Neural progenitor cell (in vitro differentiated cells): Measurements from ENCODE around the gene SYNGR3. TPM values are rescaled to one million over a fixed set of nuclear protein-coding genes. Genes with fewer than 3 reads are reported as not detected.

Source experiments
- DNase-seq: peaks from one replicate; pipeline ENCODE4 v3.0.0-alpha.2; 2016; ENCODE audit warnings: low spot score
- H2AFZ ChIP-seq: fragments of 200-600 bp; sonication (generic); replicated peaks from 2 replicates; pipeline ENCODE4 v1.6.1; 2016; ENCODE audit warnings: antibody characterized with exemption
- H3F3A ChIP-seq: fragments of 200-600 bp; sonication (generic); 2 replicates; pipeline ENCODE4 v1.6.1; 2016; ENCODE audit warnings: antibody characterized with exemption, low read depth
- H3K27ac ChIP-seq: fragments of 200-600 bp; sonication (generic); 2 replicates; pipeline ENCODE4 v1.5.1; 2016; ENCODE audit warnings: mild to moderate bottlenecking
- H3K27me3 ChIP-seq: fragments of 200-600 bp; sonication (generic); 2 replicates; pipeline ENCODE4 v1.6.1; 2016; ENCODE audit warnings: mild to moderate bottlenecking, moderate library complexity
- H3K36me3 ChIP-seq: fragments of 200-600 bp; sonication (generic); 2 replicates; pipeline ENCODE4 v1.5.1; 2016
- H3K4me1 ChIP-seq: fragments of 200-600 bp; sonication (generic); 2 replicates; pipeline ENCODE4 v1.6.1; 2016; ENCODE audit warnings: mixed run types
- H3K4me2 ChIP-seq: fragments of 200-600 bp; sonication (generic); 2 replicates; pipeline ENCODE4 v1.6.1; 2016
- H3K4me3 ChIP-seq: fragments of 200-600 bp; sonication (generic); 2 replicates; pipeline ENCODE4 v1.5.1; 2016
- H3K79me2 ChIP-seq: fragments of 200-600 bp; sonication (generic); 2 replicates; pipeline ENCODE4 v1.6.1; 2016; ENCODE audit warnings: low read depth
- H3K9ac ChIP-seq: fragments of 200-600 bp; sonication (generic); 2 replicates; pipeline ENCODE4 v1.6.1; 2016
- H3K9me3 ChIP-seq: fragments of 200-600 bp; sonication (generic); 2 replicates; pipeline ENCODE4 v1.5.1; 2016; ENCODE audit warnings: low read depth
- H4K20me1 ChIP-seq: fragments of 200-600 bp; sonication (generic); 2 replicates; pipeline ENCODE4 v1.6.1; 2016; ENCODE audit warnings: low read depth
- H3K27ac Mint-ChIP-seq: 3 replicates; pipeline ENCODE4 v1.8.0; 2021; ENCODE audit warnings: mixed read lengths
- H3K27me3 Mint-ChIP-seq: 2 replicates; pipeline ENCODE4 v1.8.0; 2022; ENCODE audit warnings: low read depth, mild to moderate bottlenecking, inconsistent platforms, moderate library complexity, mixed read lengths; ENCODE audit not compliant: insufficient read depth
- H3K36me3 Mint-ChIP-seq: 3 replicates; pipeline ENCODE4 v1.8.0; 2021; ENCODE audit warnings: mixed read lengths
- H3K4me1 Mint-ChIP-seq: 3 replicates; pipeline ENCODE4 v1.8.0; 2021; ENCODE audit warnings: mixed read lengths
- H3K4me3 Mint-ChIP-seq: 3 replicates; pipeline ENCODE4 v1.8.0; 2021; ENCODE audit warnings: mild to moderate bottlenecking, moderate library complexity, mixed read lengths
- H3K9me3 Mint-ChIP-seq: 3 replicates; pipeline ENCODE4 v1.8.0; 2020; ENCODE audit warnings: mixed read lengths
- CTCF ChIP-seq: fragments of 200-600 bp; sonication (generic); IDR thresholded peaks from 2 replicates; pipeline ENCODE4 v1.5.1; 2017; ENCODE audit warnings: antibody characterized with exemption, mild to moderate bottlenecking
- EZH2 ChIP-seq: fragments of 200-600 bp; sonication (generic); IDR thresholded peaks from 2 replicates; pipeline ENCODE4 v1.6.1; 2017; ENCODE audit warnings: antibody characterized with exemption, mild to moderate bottlenecking, moderate library complexity
- EZH2phosphoT487 ChIP-seq: fragments of 200-600 bp; sonication (generic); IDR thresholded peaks from 2 replicates; pipeline ENCODE4 v1.6.1; 2017; ENCODE audit warnings: antibody characterized with exemption
- total RNA-seq: library from RNA; depleted of rRNA; stranded (reverse); fragments of >200 nt; gene quantifications from 2 replicates; pipeline ENCODE4 v1.2.3, GENCODE V29; 2015; ENCODE audit warnings: low replicate concordance

Gene SYNGR3
- total RNA-seq, 1 donor from 2014 or later = 4.4 TPM

- Mint-ChIP-seq H3K27me3 (peaks cover 2% of the 10 kb centered on the region), H3K4me1 (peaks cover 3% of the 10 kb centered on the region), H3K9me3 (no peaks in the 10 kb centered on the region), H3K36me3 (no peaks in the 10 kb centered on the region), H3K27ac (peak overlapping the region; percentile 53), H3K4me3 (peak overlapping the region; percentile 10)
- no peak for TF ChIP-seq EZH2
- TF ChIP-seq CTCF = no peak
- no peak for TF ChIP-seq EZH2phosphoT487
- Histone ChIP-seq H3K9ac (no peak overlapping the region), H3F3A (no peaks in the 10 kb centered on the region), H3K9me3 (no peaks in the 10 kb centered on the region), H3K79me2 (no peaks in the 10 kb centered on the region), H3K4me3 (no peak overlapping the region), H3K36me3 (no peaks in the 10 kb centered on the region), H3K4me2 (no peak overlapping the region), H3K4me1 (peaks cover 6% of the 10 kb centered on the region), H4K20me1 (no peaks in the 10 kb centered on the region), H3K27me3 (no peaks in the 10 kb centered on the region), H3K27ac (no peak overlapping the region), H2AFZ (no peak overlapping the region)
- DNase-seq = no peak
Observed at GRCh38 chr16:2039274-2040031, 49.7 kb downstream of the SYNGR3 start.

- peaks cover 2% of the 10 kb centered on the region for H3K27me3 Mint-ChIP-seq
Observed at GRCh38 chr16:2040041-2040786, 50.4 kb downstream of the SYNGR3 start.

GRCh38 chr16:2040787-2041522, 51.2 kb downstream of the SYNGR3 start:
- Mint-ChIP-seq H3K27me3 (peaks cover 2% of the 10 kb centered on the region), H3K36me3 (no peaks in the 10 kb centered on the region), H3K9me3 (no peaks in the 10 kb centered on the region), H3K4me1 (peaks cover 3% of the 10 kb centered on the region), H3K27ac (no peak overlapping the region), H3K4me3 (no peak overlapping the region)
- no peak overlapping the region for H3K27ac ChIP-seq
- H3K4me3 ChIP-seq = no peak overlapping the region
- DNase-seq = no peak
- no peaks in the 10 kb centered on the region for H3K79me2 ChIP-seq
- no peaks in the 10 kb centered on the region for H3K27me3 ChIP-seq
- H3K9me3 ChIP-seq = no peaks in the 10 kb centered on the region
- no peak for TF ChIP-seq EZH2
- no peak for TF ChIP-seq EZH2phosphoT487
- no peak for TF ChIP-seq CTCF
- H3K36me3 ChIP-seq = no peaks in the 10 kb centered on the region
- H3K9ac ChIP-seq = no peak overlapping the region
- H2AFZ ChIP-seq = no peak overlapping the region
- no peaks in the 10 kb centered on the region for H4K20me1 ChIP-seq
- peaks cover under 1% of the 10 kb centered on the region for H3K4me1 ChIP-seq
- no peak overlapping the region for H3K4me2 ChIP-seq
- no peaks in the 10 kb centered on the region for H3F3A ChIP-seq

More at GRCh38 chr16:2040041-2040786, 50.4 kb downstream of the SYNGR3 start:
- H4K20me1 ChIP-seq = no peaks in the 10 kb centered on the region
- H3K27ac Mint-ChIP-seq = no peak overlapping the region
- H3K4me3 ChIP-seq = no peak overlapping the region
- H3K36me3 Mint-ChIP-seq = no peaks in the 10 kb centered on the region
- no peaks in the 10 kb centered on the region for H3K79me2 ChIP-seq
- H3K27me3 ChIP-seq = no peaks in the 10 kb centered on the region
- no peak overlapping the region for H3K9ac ChIP-seq
- H3K9me3 ChIP-seq = no peaks in the 10 kb centered on the region
- peaks cover 3% of the 10 kb centered on the region for H3K4me1 Mint-ChIP-seq
- peaks cover 6% of the 10 kb centered on the region for H3K4me1 ChIP-seq
- no peak overlapping the region for H3K4me2 ChIP-seq
- H3K4me3 Mint-ChIP-seq = no peak overlapping the region
- no peak for TF ChIP-seq EZH2phosphoT487
- no peak for TF ChIP-seq CTCF
- TF ChIP-seq EZH2 = no peak
- no peak for DNase-seq
- no peak overlapping the region for H3K27ac ChIP-seq
- H3K36me3 ChIP-seq = no peaks in the 10 kb centered on the region
- H2AFZ ChIP-seq = no peak overlapping the region
- H3K9me3 Mint-ChIP-seq = no peaks in the 10 kb centered on the region
- no peaks in the 10 kb centered on the region for H3F3A ChIP-seq
